Midbrain (tissue), 1 donor: Measurements from ENCODE around the gene SPSB3.
A peak's percentile ranks its signal among the peaks of the same experiment; 100 is the strongest.

Experiments used
- DNase-seq: peaks from one replicate; lab custom pipeline; 2025; lab: John Stamatoyannopoulos, UW

SPSB3 gene

DNA sequence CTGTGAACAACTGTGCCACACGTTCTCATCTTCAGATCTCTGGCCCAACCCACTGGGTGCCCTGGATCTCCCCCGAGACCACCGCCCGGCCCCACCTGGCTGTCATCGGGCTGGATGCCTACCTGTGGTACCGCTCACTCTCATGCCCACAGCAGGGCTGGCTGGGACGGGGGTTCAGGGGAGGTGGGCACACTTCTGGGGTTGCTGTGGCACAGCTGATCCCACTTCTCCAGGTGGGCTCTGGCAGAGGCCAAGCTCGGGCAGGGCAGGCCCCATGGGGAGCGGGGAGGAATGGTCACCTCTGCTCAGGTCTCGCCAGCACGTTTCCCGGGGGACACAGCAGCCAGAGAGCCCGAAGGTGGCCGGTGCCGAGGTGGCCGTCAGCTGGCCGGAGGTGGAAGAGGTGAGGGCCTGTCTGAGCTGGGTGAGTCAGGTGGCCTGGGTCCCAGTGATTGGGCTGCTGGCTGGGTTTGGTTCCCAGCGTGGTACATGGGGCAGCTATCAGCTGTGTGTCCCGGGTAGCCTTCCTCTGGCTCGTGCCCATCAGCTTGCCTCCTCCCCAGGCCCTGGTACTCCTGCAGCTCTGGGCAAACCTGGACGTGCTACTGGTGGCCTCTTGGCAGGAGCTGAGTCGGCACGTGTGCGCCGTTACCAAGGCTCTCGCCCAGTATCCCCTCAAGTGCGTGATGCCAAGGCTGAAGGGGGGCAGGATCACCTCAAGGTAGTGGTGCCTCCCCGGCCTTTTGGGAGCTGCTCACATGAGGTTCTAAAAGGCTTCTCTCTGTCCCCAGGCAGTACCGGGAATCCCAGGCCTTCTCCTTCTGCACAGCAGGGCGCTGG, 7.1 kb downstream of the SPSB3 start:
- DNase-seq = no peak

GRCh38 chr16:1774448-1774780, 8.0 kb downstream of the SPSB3 start:
- no peak for DNase-seq

- no peak for DNase-seq
Observed at GRCh38 chr16:1773703-1774447, 8.5 kb downstream of the SPSB3 start.

- peak; percentile 89 for DNase-seq
Observed at GRCh38 chr16:1772908-1773702, 9.3 kb downstream of the SPSB3 start, which contains the start of gene MRPS34. Gene MRPS34 (minus strand): TSS chr16:1773134. CDS start chr16:1773119, 15 bp downstream.

- no peak for DNase-seq
Observed at GRCh38 chr16:1772362-1772907, 9.9 kb downstream of the SPSB3 start, which contains the start of gene EME2. Gene EME2 (plus strand): TSS chr16:1772810. CDS start chr16:1773228, 418 bp downstream.

GRCh38 chr16:1771864-1772361, 10.5 kb downstream of the SPSB3 start:
- DNase-seq = no peak

- peak; percentile 55 for DNase-seq
Observed at GRCh38 chr16:1771188-1771863, 11.0 kb downstream of the SPSB3 start, which contains the start of gene NME3. Gene NME3 (minus strand): TSS chr16:1771543. CDS start chr16:1771534, 9 bp downstream.

- DNase-seq = peak; percentile 31
Observed at GRCh38 chr16:1770328-1771187, 11.8 kb downstream of the SPSB3 start.

GRCh38 chr16:1769402-1770300, 12.7 kb downstream of the SPSB3 start:
- no peak for DNase-seq

DNA sequence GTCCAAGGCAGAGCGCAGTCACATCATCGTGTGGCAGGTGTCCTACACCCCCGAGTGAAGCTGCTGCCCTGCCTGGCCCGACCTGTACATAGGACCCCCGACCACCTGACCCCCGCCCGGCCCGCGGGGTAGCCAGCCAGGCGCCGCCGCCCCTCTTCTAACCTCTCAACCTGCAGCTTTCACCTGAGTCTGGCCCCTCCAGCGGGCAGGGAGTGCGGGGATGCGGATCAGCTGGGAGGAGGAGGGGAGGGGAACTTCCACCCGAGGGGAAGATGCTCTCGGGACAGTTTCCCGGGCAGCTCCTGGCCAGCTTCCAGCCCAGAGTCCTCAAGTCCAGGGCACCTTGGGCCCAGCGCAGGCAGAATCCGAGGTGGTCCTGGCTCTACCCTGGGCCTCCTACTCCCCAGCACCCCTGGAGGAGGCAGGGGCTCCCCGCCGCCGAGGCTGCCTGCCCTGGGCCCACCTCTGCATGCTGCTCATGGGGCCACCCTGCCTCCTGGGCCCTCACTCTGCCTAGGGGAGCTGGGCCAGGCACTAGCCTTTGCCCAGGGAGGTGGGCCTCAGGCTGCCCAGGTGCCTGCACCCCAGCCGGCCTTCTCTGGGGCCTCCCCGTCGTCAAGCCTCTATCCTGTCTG, 13.5 kb downstream of the SPSB3 start:
- DNase-seq = no peak

GRCh38 chr16:1768061-1768766, 14.2 kb downstream of the SPSB3 start:
- DNase-seq = no peak

- no peak for DNase-seq
Observed at GRCh38 chr16:1767116-1767994, 15.0 kb downstream of the SPSB3 start.

GRCh38 chr16:1766701-1767100, 15.7 kb downstream of the SPSB3 start:
- DNase-seq = no peak

DNA sequence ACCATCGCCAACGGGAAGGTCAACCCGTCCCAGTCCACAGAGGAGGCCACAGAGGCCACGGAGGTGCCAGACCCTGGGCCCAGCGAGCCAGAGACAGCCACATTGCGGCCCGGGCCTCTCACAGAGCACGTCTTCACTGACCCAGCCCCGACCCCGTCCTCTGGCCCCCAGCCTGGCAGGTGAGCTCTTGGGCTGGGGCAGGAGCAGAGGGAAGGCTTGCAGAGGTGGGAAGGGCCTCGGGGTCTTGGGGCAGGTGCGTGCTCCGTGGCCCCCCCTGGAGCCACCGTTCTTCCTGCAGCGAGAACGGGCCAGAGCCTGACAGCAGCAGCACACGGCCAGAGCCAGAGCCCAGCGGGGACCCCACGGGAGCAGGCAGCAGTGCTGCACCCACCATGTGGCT, 16.1 kb downstream of the SPSB3 start:
- no peak for DNase-seq

DNA sequence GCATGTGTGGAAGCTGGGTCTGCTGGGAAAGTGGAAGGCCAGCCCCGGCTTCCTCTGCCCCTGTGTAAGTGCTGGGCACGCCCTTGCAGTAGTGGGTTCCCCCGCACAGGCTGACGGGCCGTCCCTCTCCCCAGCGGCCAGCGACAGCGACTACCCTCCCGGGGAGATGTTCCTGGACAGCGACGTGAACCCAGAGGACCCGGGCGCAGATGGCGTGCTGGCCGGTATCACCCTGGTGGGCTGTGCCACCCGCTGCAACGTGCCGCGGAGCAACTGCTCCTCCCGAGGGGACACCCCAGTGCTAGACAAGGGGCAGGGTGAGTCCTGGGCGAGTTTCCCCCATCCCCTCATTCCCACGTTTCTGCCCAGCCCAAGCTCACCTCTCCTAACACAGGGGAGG, 16.5 kb downstream of the SPSB3 start:
- DNase-seq = no peak

DNA sequence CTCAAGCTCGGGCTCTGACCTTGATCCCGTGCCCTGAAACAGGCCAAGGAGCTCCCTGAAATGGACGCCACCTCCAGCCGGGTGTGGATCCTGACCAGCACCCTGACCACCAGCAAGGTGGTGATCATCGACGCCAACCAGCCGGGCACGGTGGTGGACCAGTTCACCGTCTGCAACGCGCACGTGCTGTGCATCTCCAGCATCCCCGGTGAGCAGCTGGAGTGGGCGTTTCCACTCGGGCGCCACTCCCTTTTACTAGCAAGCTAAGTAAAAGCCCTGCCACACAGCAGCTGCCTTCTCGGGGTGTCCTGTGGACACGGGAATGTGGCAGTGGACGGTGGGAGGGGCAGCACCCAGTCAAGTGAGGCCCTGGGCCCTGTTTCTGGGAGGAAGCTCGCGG, 17.4 kb downstream of the SPSB3 start:
- no peak for DNase-seq
